Panc1 (cell line): Measurements from ENCODE around the gene HIPK2. TPM values are rescaled to one million over a fixed set of nuclear protein-coding genes. Genes with fewer than 3 reads are reported as not detected.

Source experiments
- ATAC-seq: fragments of 200-7000 bp; cut with Tn5 transposase; 2 replicates; pipeline ENCODE4 v1.9.1; 2020; ENCODE audit warnings: mild to moderate bottlenecking, moderate library complexity
- BruUV-seq: library from RNA; stranded (reverse); fragments of 400-500 nt; replicated peaks from 2 replicates; lab custom pipeline; 2021; lab: Mats Ljungman, UMichigan
- CTCF ChIA-PET: fragments of 300-600 bp; sonication (Branson Sonifier 250); formaldehyde crosslinking; loops from one replicate; lab custom pipeline; 2022; ENCODE audit warnings: antibody characterized with exemption; lab: Charles Lee
- POLR2A ChIA-PET: fragments of 300-600 bp; sonication (Branson Sonifier 250); formaldehyde crosslinking; loops from one replicate; lab custom pipeline; 2022; ENCODE audit warnings: antibody characterized with exemption; lab: Charles Lee
- DNase-seq: peaks from one replicate; pipeline ENCODE4 v3.0.0-alpha.2; 2010; ENCODE audit warnings: low read depth, low spot score
- H3K27ac ChIP-seq: 2 replicates; pipeline ENCODE4 v1.5.1; 2011; ENCODE audit warnings: mild to moderate bottlenecking, low read length, inconsistent platforms
- H3K27me3 ChIP-seq: fragments of 200-500 bp; sonication (Bioruptor generic); 2 replicates; pipeline ENCODE4 v1.6.0; 2014; ENCODE audit warnings: low read length, inconsistent platforms; ENCODE audit not compliant: control insufficient read depth, insufficient read depth
- H3K36me3 ChIP-seq: fragments of 200-500 bp; sonication (Bioruptor generic); 2 replicates; pipeline ENCODE4 v1.5.1; 2014; ENCODE audit warnings: inconsistent platforms, mild to moderate bottlenecking, low read length, moderate library complexity; ENCODE audit not compliant: control insufficient read depth, insufficient read depth
- H3K4me1 ChIP-seq: 2 replicates; pipeline ENCODE4 v1.5.1; 2011; ENCODE audit warnings: inconsistent platforms, mild to moderate bottlenecking, low read length, moderate library complexity; ENCODE audit not compliant: control insufficient read depth, insufficient read depth
- H3K4me3 ChIP-seq, 2 experiments: 2 replicates each; pipeline ENCODE4 v1.5.1; 2011 to 2012; ENCODE audit warnings: low read depth in 2 of 2, low read length in 2 of 2, mild to moderate bottlenecking in 2 of 2, inconsistent platforms in 1 of 2, moderate library complexity in 1 of 2
- H3K9me3 ChIP-seq: fragments of 200-500 bp; sonication (Bioruptor generic); 2 replicates; pipeline ENCODE4 v1.5.1; 2014; ENCODE audit warnings: low read depth, mild to moderate bottlenecking, inconsistent platforms, low read length, moderate library complexity; ENCODE audit not compliant: control insufficient read depth, insufficient read depth
- POLR2AphosphoS5 ChIP-seq: IDR thresholded peaks from 2 replicates; pipeline ENCODE4 v1.6.1; 2012; ENCODE audit warnings: mild to moderate bottlenecking, low read depth, low read length, moderate library complexity
- SIN3A ChIP-seq: IDR thresholded peaks from 2 replicates; pipeline ENCODE4 v1.6.1; 2012; ENCODE audit warnings: low read depth, mild to moderate bottlenecking, low read length, moderate library complexity, borderline replicate concordance; ENCODE audit not compliant: insufficient read depth
- TCF7L2 ChIP-seq: IDR thresholded peaks from 2 replicates; pipeline ENCODE4 v1.6.1; 2011; ENCODE audit warnings: mild to moderate bottlenecking, low read depth, low read length, inconsistent platforms
- in situ Hi-C: cut with HindIII; loops from 2 replicates; pipeline ENCODE4 v1.10.0; 2016; ENCODE audit warnings: low sequenced_read_pairs, low pct_unique_long_range_greater_than_20kb
- intact Hi-C: fragments of 100-400 bp; cut with micrococcal nuclease; formaldehyde crosslinking; loops from one replicate; pipeline ENCODE4 v1.10.0; 2022; ENCODE audit not compliant: unreplicated experiment
- total RNA-seq: library from RNA; stranded (reverse); gene quantifications from one replicate; pipeline ENCODE4 v1.2.1, GENCODE V29; 2021; ENCODE audit not compliant: unreplicated experiment
- TF ChIP-seq, protein P1 (sequence below), 2 experiments: IDR thresholded peaks; 2 replicates each; pipeline ENCODE4 v1.6.1; 2011 to 2012; ENCODE audit warnings: low read depth in 2 of 2, control low read depth in 1 of 2, low read length in 1 of 2, mild to moderate bottlenecking in 1 of 2, moderate library complexity in 1 of 2; ENCODE audit not compliant: insufficient read depth in 1 of 2
- TF ChIP-seq, protein P2 (sequence below): fragments of 450-650 bp; IDR thresholded peaks from 2 replicates; pipeline ENCODE4 v1.5.1; 2017; ENCODE audit warnings: mild to moderate bottlenecking

The HIPK2 gene
- total RNA-seq, 1 experiment from 2014 or later: 34.1 TPM

DNA sequence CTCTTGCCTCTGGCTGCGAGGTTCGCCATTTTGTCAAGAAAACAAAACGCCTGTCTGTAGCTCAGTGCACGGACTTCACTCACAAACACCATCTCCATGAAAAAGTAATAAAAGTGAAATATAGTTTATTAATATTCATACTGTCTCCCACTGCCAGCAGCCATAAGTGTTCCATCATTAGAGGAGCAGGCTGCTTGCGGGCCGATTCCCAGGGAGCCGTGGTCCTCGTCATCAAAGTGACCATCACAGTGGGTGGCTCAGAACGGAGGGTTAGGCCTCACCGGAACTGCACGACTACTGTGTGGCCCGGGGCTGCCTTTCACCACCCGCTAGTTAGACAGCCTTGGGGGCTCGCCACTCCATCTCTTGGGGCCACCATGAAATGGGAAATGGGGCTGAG is 82.7 kb downstream of the HIPK2 start:
- no peaks in the 10 kb centered on the region for H3K27me3 ChIP-seq
- CTCF ChIA-PET: no interaction called here
- TF ChIP-seq, protein P1, sequence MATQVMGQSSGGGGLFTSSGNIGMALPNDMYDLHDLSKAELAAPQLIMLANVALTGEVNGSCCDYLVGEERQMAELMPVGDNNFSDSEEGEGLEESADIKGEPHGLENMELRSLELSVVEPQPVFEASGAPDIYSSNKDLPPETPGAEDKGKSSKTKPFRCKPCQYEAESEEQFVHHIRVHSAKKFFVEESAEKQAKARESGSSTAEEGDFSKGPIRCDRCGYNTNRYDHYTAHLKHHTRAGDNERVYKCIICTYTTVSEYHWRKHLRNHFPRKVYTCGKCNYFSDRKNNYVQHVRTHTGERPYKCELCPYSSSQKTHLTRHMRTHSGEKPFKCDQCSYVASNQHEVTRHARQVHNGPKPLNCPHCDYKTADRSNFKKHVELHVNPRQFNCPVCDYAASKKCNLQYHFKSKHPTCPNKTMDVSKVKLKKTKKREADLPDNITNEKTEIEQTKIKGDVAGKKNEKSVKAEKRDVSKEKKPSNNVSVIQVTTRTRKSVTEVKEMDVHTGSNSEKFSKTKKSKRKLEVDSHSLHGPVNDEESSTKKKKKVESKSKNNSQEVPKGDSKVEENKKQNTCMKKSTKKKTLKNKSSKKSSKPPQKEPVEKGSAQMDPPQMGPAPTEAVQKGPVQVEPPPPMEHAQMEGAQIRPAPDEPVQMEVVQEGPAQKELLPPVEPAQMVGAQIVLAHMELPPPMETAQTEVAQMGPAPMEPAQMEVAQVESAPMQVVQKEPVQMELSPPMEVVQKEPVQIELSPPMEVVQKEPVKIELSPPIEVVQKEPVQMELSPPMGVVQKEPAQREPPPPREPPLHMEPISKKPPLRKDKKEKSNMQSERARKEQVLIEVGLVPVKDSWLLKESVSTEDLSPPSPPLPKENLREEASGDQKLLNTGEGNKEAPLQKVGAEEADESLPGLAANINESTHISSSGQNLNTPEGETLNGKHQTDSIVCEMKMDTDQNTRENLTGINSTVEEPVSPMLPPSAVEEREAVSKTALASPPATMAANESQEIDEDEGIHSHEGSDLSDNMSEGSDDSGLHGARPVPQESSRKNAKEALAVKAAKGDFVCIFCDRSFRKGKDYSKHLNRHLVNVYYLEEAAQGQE (IDR thresholded peaks at IDR 0.05; ENCODE audit: insufficient read depth in 1 of 2, low read depth in 2 of 2, low read length in 1 of 2): no peak
- TF ChIP-seq POLR2AphosphoS5: no peak
- TF ChIP-seq SIN3A: no peak
- TF ChIP-seq, protein P2, sequence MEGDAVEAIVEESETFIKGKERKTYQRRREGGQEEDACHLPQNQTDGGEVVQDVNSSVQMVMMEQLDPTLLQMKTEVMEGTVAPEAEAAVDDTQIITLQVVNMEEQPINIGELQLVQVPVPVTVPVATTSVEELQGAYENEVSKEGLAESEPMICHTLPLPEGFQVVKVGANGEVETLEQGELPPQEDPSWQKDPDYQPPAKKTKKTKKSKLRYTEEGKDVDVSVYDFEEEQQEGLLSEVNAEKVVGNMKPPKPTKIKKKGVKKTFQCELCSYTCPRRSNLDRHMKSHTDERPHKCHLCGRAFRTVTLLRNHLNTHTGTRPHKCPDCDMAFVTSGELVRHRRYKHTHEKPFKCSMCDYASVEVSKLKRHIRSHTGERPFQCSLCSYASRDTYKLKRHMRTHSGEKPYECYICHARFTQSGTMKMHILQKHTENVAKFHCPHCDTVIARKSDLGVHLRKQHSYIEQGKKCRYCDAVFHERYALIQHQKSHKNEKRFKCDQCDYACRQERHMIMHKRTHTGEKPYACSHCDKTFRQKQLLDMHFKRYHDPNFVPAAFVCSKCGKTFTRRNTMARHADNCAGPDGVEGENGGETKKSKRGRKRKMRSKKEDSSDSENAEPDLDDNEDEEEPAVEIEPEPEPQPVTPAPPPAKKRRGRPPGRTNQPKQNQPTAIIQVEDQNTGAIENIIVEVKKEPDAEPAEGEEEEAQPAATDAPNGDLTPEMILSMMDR: no peak
- no peak for TF ChIP-seq TCF7L2
- H3K4me3 ChIP-seq: no peak overlapping the region
- no TSS peak for BruUV-seq
- no peaks in the 10 kb centered on the region for H3K36me3 ChIP-seq
- H3K27ac ChIP-seq: no peak overlapping the region
- intact Hi-C loops (no loop called here), in situ Hi-C loops (no loop called here)
- no peak for DNase-seq
- ATAC-seq: no peak
- H3K4me1 ChIP-seq: peaks cover 11% of the 10 kb centered on the region; the same call in 1 of the 2 replicates
- POLR2A ChIA-PET: no interaction called here
- H3K9me3 ChIP-seq: no peaks in the 10 kb centered on the region

DNA sequence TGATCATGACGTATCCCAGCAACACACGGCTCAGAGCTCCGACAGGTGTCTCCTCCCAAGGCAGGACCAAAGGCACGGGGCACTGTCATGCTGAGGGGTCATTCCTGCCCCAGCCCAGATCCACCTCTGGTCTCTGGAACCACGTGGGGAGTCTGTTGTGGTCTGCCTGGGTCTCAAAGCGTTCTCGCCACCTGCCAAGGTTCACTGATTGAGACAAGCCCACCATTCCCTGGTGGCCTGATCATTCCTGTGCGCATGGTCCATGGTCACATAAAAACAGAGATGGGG is 83.5 kb downstream of the HIPK2 start:
- BruUV-seq: no TSS peak
- in situ Hi-C loops (no loop called here), intact Hi-C loops (no loop called here)
- no peak overlapping the region for H3K4me3 ChIP-seq
- no peak for DNase-seq
- ChIA-PET POLR2A (no interaction called here), CTCF (no interaction called here)
- no peaks in the 10 kb centered on the region for H3K9me3 ChIP-seq
- peaks cover 11% of the 10 kb centered on the region; the same call in 1 of the 2 replicates for H3K4me1 ChIP-seq
- H3K27ac ChIP-seq: no peak overlapping the region
- no peaks in the 10 kb centered on the region for H3K27me3 ChIP-seq
- no peak for ATAC-seq
- TF ChIP-seq TCF7L2: no peak
- TF ChIP-seq POLR2AphosphoS5: no peak
- TF ChIP-seq, protein P2: no peak
- TF ChIP-seq, protein P1 (IDR thresholded peaks at IDR 0.05; ENCODE audit: insufficient read depth in 1 of 2, low read depth in 2 of 2, low read length in 1 of 2): no peak
- TF ChIP-seq SIN3A: no peak
- no peaks in the 10 kb centered on the region for H3K36me3 ChIP-seq
